ENCODE data around the gene ST7. TPM values are rescaled to one million over a fixed set of nuclear protein-coding genes. Genes with fewer than 3 reads are reported as not detected.

Gene ST7
- total RNA-seq, 2 experiments from 2014 or later = 5.2 to 7.0 TPM

- no peaks in the 10 kb centered on the region for H3K36me3 Mint-ChIP-seq (ENCODE audit: low read depth)
- POLR2A ChIA-PET = no interaction called here
These were observed 35.2 kb downstream of the ST7 start for GRCh38 chr7:116988363-116988989.

DNA sequence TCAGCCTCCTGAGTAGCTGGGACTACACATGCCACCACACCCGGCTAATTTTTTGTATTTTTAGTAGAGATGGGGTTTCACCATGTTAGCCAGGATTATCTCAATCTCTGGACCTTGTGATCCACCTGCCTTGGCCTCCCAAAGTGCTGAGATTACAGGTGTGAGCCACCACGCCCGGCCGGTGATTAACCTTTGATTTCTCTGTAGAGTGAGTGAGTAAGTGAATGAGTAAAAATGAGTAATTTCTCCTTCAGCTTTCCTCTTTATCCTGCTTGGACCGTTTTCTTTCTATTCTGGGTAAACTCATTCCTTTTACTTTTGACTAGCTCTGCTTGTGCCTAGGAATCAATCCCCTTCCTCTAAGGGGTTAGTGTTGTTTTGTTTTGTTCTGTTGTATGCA, 36.8 kb downstream of the ST7 start:
- no peak overlapping the region for H3K4me3 Mint-ChIP-seq
- DNase-seq = no peak
- H3K27me3 Mint-ChIP-seq = peaks cover 9% of the 10 kb centered on the region
- ChIA-PET POLR2A (no interaction called here), CTCF (interaction anchor here (0.5 to 1.2 kb wide), 3 partner anchors 11 to 22 kb away, joined by 3 to 4 read pairs (median 3); no protein-coding TSS in a partner anchor)
- H3K4me1 Mint-ChIP-seq = peaks cover 1% of the 10 kb centered on the region
- H3K27ac Mint-ChIP-seq = no peak overlapping the region
- peaks cover 4% of the 10 kb centered on the region for H3K9me3 Mint-ChIP-seq
- no peaks in the 10 kb centered on the region for H3K36me3 Mint-ChIP-seq (ENCODE audit: low read depth)

More at GRCh38 chr7:116988363-116988989, 35.2 kb downstream of the ST7 start:
- H3K4me3 Mint-ChIP-seq = no peak overlapping the region
- H3K27ac Mint-ChIP-seq = no peak overlapping the region
- peaks cover 2% of the 10 kb centered on the region for H3K27me3 Mint-ChIP-seq
- peaks cover 1% of the 10 kb centered on the region for H3K4me1 Mint-ChIP-seq
- DNase-seq = no peak
- CTCF ChIA-PET = interaction anchor here (0.7 to 1.1 kb wide), 3 partner anchors 21 to 179 kb away, joined by 3 read pairs; no protein-coding TSS in a partner anchor
- peaks cover 4% of the 10 kb centered on the region for H3K9me3 Mint-ChIP-seq

DNA sequence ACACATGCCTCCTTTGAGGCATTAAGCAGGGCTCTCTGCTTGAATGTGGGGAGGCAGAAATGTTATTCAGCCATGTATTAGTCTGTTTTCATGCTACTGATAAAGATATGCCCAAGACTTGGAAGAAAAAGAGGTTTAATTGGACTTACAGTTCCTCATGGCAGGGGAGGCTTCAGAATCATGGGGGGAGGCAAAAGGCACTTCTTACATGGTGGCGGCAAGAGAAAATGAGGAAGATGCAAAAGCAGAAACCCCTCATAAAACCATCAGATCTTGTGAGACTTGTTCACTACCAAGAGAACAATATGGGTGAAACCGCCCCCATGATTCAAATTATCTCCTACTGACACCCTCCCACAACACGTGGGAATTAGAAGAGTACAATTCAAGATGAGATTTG, 37.9 kb downstream of the ST7 start:
- peaks cover 9% of the 10 kb centered on the region for H3K27me3 Mint-ChIP-seq
- CTCF ChIA-PET = interaction anchor here (1.0 to 1.2 kb wide), 2 partner anchors 10 to 20 kb away, joined by 3 read pairs; no protein-coding TSS in a partner anchor

DNA sequence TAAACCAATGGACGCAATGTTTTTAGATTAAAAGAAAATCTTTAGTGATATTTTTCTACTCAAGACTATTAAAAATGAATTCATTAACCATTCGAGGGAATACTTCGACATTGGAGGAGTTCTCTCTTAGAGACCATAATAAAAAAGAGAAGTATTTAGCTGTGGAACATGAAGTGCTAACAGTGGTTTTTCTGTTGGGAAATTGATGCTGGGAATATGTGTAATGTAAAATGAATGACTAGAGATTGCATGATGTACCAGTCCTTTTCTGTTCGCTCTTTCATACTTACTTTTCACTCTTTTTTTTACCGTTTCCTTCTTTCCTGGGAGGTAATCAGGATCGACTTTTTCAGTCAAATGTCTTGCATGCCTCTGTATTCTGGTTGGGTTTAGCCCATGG, 41.3 kb downstream of the ST7 start:
- CTCF ChIA-PET = no interaction called here
- Mint-ChIP-seq H3K4me3 (no peak overlapping the region), H3K36me3 (ENCODE audit: low read depth) (no peaks in the 10 kb centered on the region), H3K4me1 (no peaks in the 10 kb centered on the region), H3K27me3 (peaks cover 18% of the 10 kb centered on the region), H3K9me3 (peaks cover 11% of the 10 kb centered on the region), H3K27ac (no peak overlapping the region)
- POLR2A ChIA-PET = no interaction called here
- no peak for DNase-seq

More for the DNA sequence above, 37.9 kb downstream of the ST7 start:
- Mint-ChIP-seq H3K4me3 (no peak overlapping the region), H3K9me3 (peaks cover 4% of the 10 kb centered on the region), H3K27ac (no peak overlapping the region), H3K4me1 (no peaks in the 10 kb centered on the region), H3K36me3 (ENCODE audit: low read depth) (no peaks in the 10 kb centered on the region)
- POLR2A ChIA-PET = no interaction called here
- no peak for DNase-seq

- Mint-ChIP-seq H3K27me3 (peaks cover 18% of the 10 kb centered on the region), H3K4me1 (no peaks in the 10 kb centered on the region), H3K9me3 (peaks cover 7% of the 10 kb centered on the region), H3K27ac (no peak overlapping the region), H3K36me3 (ENCODE audit: low read depth) (no peaks in the 10 kb centered on the region), H3K4me3 (no peak overlapping the region)
- ChIA-PET POLR2A (interaction anchor here (0.6 kb wide), 1 partner anchor 14 kb away, joined by 9 read pairs; no protein-coding TSS in a partner anchor), CTCF (interaction anchor here (1.3 to 1.7 kb wide), 2 partner anchors 12 to 121 kb away, joined by 3 to 5 read pairs; no protein-coding TSS in a partner anchor)
- no peak for DNase-seq
These were observed 44.7 kb downstream of the ST7 start for GRCh38 chr7:116997972-116998371.

- no peak overlapping the region for H3K27ac Mint-ChIP-seq
- peaks cover 18% of the 10 kb centered on the region for H3K27me3 Mint-ChIP-seq
- H3K9me3 Mint-ChIP-seq = peaks cover 7% of the 10 kb centered on the region
- ChIA-PET POLR2A (no interaction called here), CTCF (interaction anchor here (1.0 to 1.7 kb wide), 3 partner anchors 8 to 120 kb away, joined by 3 to 5 read pairs (median 3); no protein-coding TSS in a partner anchor)
- H3K36me3 Mint-ChIP-seq (ENCODE audit: low read depth) = no peaks in the 10 kb centered on the region
- no peaks in the 10 kb centered on the region for H3K4me1 Mint-ChIP-seq
- no peak overlapping the region for H3K4me3 Mint-ChIP-seq
- no peak for DNase-seq
These were observed 45.4 kb downstream of the ST7 start for GRCh38 chr7:116998567-116999175.

DNA sequence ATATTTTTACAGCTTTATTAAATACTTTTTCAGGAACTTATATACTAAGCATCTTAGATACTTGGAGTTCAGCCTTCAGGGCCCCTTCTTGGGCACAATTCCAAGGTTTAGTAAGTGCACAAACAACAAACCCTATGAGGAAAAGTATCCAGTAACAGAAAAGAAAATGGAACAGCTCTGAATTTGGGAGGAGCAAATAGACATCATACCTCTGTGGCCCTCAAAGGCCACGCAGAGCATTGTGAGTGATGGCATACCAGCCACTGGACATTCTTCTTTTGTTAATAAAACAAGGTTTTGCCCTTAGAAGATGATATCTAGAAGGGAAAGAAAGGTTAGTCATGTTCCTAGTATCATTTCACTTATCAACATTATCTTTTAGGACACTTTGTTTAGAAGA, 46.0 kb downstream of the ST7 start:
- Mint-ChIP-seq H3K27ac (no peak overlapping the region), H3K36me3 (ENCODE audit: low read depth) (no peaks in the 10 kb centered on the region), H3K27me3 (peaks cover 19% of the 10 kb centered on the region), H3K4me1 (no peaks in the 10 kb centered on the region), H3K4me3 (no peak overlapping the region), H3K9me3 (peaks cover 7% of the 10 kb centered on the region)
- POLR2A ChIA-PET = no interaction called here
- CTCF ChIA-PET = interaction anchor here (1.0 to 1.7 kb wide), 3 partner anchors 8 to 120 kb away, joined by 3 to 5 read pairs (median 3); no protein-coding TSS in a partner anchor
- no peak for DNase-seq

DNA sequence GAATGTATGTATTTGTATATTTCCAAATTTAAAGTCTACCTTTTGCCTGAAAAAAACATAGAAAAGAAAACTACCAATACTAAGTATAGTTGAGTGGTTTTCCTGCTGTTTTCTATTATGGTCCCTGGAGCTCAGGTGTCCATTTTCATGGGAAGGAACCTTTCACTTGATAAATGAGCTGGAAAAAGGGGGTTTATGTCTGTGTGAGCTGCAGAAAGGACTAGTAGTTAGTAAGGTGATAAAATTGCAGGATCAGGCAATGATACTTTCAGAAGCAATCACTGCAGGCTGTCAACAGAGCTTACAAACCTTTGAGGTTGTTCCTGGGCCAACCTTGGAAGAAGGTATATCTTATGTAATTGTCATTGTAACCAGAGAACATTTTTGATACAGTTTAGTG, 48.0 kb downstream of the ST7 start:
- POLR2A ChIA-PET = no interaction called here
- Mint-ChIP-seq H3K27me3 (peaks cover 14% of the 10 kb centered on the region), H3K4me1 (peaks cover 2% of the 10 kb centered on the region), H3K4me3 (no peak overlapping the region), H3K9me3 (peaks cover 7% of the 10 kb centered on the region), H3K36me3 (ENCODE audit: low read depth) (no peaks in the 10 kb centered on the region), H3K27ac (no peak overlapping the region)
- DNase-seq = no peak
- CTCF ChIA-PET = interaction anchor here (0.6 to 1.4 kb wide), 3 partner anchors 11 to 55 kb away, joined by 3 read pairs; no protein-coding TSS in a partner anchor

- H3K27me3 Mint-ChIP-seq = peaks cover 12% of the 10 kb centered on the region
- H3K9me3 Mint-ChIP-seq = no peaks in the 10 kb centered on the region
- CTCF ChIA-PET = no interaction called here
- H3K4me1 Mint-ChIP-seq = peaks cover 34% of the 10 kb centered on the region
- POLR2A ChIA-PET = no interaction called here
- no peak overlapping the region for H3K27ac Mint-ChIP-seq
- peaks cover 3% of the 10 kb centered on the region for H3K36me3 Mint-ChIP-seq (ENCODE audit: low read depth)
- H3K4me3 Mint-ChIP-seq = no peak overlapping the region
- DNase-seq = no peak
These were observed 51.6 kb downstream of the ST7 start for GRCh38 chr7:117004899-117005298.

DNA sequence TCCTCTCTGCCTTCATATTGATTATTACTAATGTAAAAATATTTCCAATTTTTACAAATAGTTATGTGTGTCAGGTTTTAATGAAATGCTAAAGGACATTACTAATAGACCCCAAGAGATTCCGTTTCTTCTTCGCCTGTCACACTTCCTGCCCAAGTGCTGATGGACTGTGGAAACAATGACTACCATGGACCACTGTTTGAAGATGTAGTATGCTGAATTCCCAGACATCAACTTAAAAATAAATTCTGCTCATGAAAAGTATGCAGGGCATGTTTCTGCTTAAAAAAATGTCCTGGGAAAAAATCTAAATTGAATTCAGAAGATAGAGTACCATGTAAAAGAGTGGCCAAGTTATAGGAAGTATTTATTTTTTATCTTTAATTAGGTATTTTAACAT, 52.1 kb downstream of the ST7 start:
- Mint-ChIP-seq H3K36me3 (ENCODE audit: low read depth) (peaks cover 3% of the 10 kb centered on the region), H3K27me3 (peaks cover 13% of the 10 kb centered on the region), H3K4me1 (peaks cover 40% of the 10 kb centered on the region), H3K4me3 (no peak overlapping the region), H3K9me3 (no peaks in the 10 kb centered on the region), H3K27ac (no peak overlapping the region)
- ChIA-PET POLR2A (no interaction called here), CTCF (no interaction called here)
- no peak for DNase-seq

GRCh38 chr7:117006907-117007684, 53.8 kb downstream of the ST7 start:
- POLR2A ChIA-PET = no interaction called here
- CTCF ChIA-PET = interaction anchor here (1.3 to 1.4 kb wide), 2 partner anchors 8 to 22 kb away, joined by 3 read pairs; no protein-coding TSS in a partner anchor
- no peaks in the 10 kb centered on the region for H3K9me3 Mint-ChIP-seq
- no peak overlapping the region for H3K4me3 Mint-ChIP-seq
- DNase-seq = no peak
- H3K27me3 Mint-ChIP-seq = peaks cover 26% of the 10 kb centered on the region
- peaks cover 6% of the 10 kb centered on the region for H3K36me3 Mint-ChIP-seq (ENCODE audit: low read depth)
- H3K4me1 Mint-ChIP-seq = peaks cover 55% of the 10 kb centered on the region
- peak overlapping the region; percentile 2 for H3K27ac Mint-ChIP-seq

DNA sequence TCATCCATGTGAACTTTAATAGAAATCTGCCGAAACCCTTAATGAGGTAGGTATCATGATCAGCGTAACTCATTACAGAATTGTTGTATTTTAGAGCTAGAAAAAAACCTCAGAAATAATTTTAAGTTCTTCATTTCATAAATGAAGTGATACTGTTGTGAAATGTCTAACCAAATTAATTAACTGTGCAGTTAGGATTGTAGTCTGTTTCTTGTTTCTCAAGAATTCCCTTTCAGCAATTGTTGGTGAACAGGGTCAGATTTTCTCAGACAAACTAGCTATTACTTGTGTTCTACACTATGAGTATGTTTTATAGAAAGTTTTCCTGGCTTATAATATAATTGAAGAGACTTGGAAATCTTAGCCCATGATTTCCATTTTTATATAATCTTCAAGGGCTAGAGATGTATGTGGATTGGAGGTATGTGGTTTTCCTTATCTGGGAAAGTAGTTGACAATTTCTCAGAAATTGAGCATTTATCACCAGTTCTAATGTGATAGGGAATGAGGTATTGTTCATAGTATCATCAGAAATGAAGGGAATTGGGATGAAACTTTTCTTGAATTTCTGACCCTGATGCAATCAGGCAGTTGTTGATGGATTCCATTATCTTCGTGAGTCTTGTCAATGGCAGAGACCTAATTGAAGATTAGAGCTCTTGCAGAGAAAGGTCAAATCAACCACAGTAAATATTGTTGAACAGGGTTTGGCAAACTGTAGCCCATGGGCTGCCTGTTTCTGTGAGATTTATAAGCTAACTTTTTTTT, 55.0 kb downstream of the ST7 start:
- Mint-ChIP-seq H3K27ac (no peak overlapping the region), H3K4me3 (no peak overlapping the region), H3K4me1 (peaks cover 57% of the 10 kb centered on the region), H3K9me3 (no peaks in the 10 kb centered on the region), H3K36me3 (ENCODE audit: low read depth) (peaks cover 6% of the 10 kb centered on the region), H3K27me3 (peaks cover 26% of the 10 kb centered on the region)
- CTCF ChIA-PET = interaction anchor here (0.6 to 1.4 kb wide), 4 partner anchors 18 to 1919 kb away, joined by 3 to 4 read pairs (median 4); no protein-coding TSS in a partner anchor
- POLR2A ChIA-PET = no interaction called here
- no peak for DNase-seq
